GM12878 (cell line): ENCODE data around the gene VIPR2.

Experiments
- MYB ChIP-seq: fragments of 150-350 bp; IDR thresholded peaks from 2 replicates; pipeline ENCODE4 v1.6.1; 2014; ENCODE audit warnings: mild to moderate bottlenecking, low read depth, low read length, borderline replicate concordance
- POLR2AphosphoS5 ChIP-seq: IDR thresholded peaks from 2 replicates; pipeline ENCODE4 v1.6.1; 2011; ENCODE audit warnings: mild to moderate bottlenecking, low read length, inconsistent platforms
- ZNF384 ChIP-seq: IDR thresholded peaks from 2 replicates; pipeline ENCODE4 v1.6.1; 2012; ENCODE audit warnings: low read depth, mild to moderate bottlenecking, low read length, improper control_type of control experiment, borderline replicate concordance
- TF ChIP-seq, protein P1 (sequence below), 3 experiments: IDR thresholded peaks in 2 of 3; conservative IDR thresholded peaks in 1 of 3; 2 replicates each; pipeline ENCODE4 v1.5.1; 2011; ENCODE audit warnings: low read depth in 3 of 3, low read length in 3 of 3, mild to moderate bottlenecking in 3 of 3, control low read depth in 2 of 3, moderate library complexity in 2 of 3, inconsistent platforms in 1 of 3, mixed read lengths in 1 of 3; ENCODE audit not compliant: control insufficient read depth in 2 of 3, insufficient read depth in 1 of 3; ENCODE audit errors: extremely low read depth in 1 of 3

DNA sequence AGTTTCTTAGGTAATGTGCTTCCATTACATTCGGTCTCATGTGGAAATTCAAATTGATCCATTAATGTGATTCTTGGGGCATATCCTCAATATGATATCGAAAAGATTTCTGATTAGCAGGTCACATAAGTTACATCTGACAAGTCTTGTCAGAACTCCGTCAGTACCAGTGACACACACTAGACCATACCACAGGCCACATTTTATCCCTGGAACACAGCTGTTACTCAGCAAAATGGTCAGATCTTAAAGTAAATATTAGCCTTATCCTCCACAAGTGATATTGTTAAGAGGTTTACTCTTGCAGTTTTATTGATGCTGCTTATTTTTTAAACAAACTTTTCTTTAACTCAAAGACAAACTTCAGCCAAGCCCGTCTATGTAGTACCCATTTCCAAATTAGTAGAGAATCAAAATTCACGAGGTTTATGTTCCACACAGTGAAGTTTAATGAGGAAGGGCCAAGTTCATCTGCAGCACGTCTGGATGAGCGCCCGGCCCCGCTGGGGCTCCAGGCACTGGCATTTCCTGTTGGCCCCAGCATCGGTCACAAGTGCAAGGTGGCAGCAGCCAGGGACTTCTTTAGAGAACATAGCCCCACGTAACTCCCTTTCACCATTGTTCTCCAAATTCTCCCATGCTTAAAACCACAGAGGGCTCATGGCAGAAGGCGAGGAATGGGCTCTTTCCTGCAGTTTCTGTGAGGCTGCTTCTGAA is 132.2 kb downstream of the VIPR2 start:
- no peak for TF ChIP-seq ZNF384
- TF ChIP-seq POLR2AphosphoS5, result no peak
- TF ChIP-seq MYB, result no peak
- TF ChIP-seq, protein P1, sequence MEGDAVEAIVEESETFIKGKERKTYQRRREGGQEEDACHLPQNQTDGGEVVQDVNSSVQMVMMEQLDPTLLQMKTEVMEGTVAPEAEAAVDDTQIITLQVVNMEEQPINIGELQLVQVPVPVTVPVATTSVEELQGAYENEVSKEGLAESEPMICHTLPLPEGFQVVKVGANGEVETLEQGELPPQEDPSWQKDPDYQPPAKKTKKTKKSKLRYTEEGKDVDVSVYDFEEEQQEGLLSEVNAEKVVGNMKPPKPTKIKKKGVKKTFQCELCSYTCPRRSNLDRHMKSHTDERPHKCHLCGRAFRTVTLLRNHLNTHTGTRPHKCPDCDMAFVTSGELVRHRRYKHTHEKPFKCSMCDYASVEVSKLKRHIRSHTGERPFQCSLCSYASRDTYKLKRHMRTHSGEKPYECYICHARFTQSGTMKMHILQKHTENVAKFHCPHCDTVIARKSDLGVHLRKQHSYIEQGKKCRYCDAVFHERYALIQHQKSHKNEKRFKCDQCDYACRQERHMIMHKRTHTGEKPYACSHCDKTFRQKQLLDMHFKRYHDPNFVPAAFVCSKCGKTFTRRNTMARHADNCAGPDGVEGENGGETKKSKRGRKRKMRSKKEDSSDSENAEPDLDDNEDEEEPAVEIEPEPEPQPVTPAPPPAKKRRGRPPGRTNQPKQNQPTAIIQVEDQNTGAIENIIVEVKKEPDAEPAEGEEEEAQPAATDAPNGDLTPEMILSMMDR (IDR thresholded peaks at IDR 0.05 in 2 of 3, conservative IDR thresholded peaks at IDR 0.05 in 1 of 3; ENCODE audit: control insufficient read depth in 2 of 3, extremely low read depth in 1 of 3, insufficient read depth in 1 of 3, low read depth in 3 of 3, low read length in 3 of 3), result no peak
